Suprapubic skin (tissue), 4 donors: Measurements from ENCODE around the gene CD37.

ENCODE experiments used
- POLR2A ChIP-seq, 2 donors: fragments of 450-650 bp; IDR thresholded peaks; one replicate each; pipeline ENCODE4 v1.6.1; 2017; ENCODE audit warnings: antibody characterized with exemption in 2 of 2, mild to moderate bottlenecking in 2 of 2, moderate library complexity in 2 of 2
- POLR2AphosphoS5 ChIP-seq, 3 donors: sonication (generic); formaldehyde crosslinking; IDR thresholded peaks; one replicate each; pipeline ENCODE4 v1.6.1; 2017; ENCODE audit warnings: antibody characterized with exemption in 3 of 3
- TF ChIP-seq, protein P1 (sequence below), 2 donors: fragments of 200-600 bp in 1 of 2; fragments of 450-650 bp in 1 of 2; sonication (generic) in 1 of 2; IDR thresholded peaks; one replicate each; pipeline ENCODE4 v1.5.1; 2016 to 2019; ENCODE audit warnings: antibody characterized with exemption in 2 of 2, mild to moderate bottlenecking in 1 of 2, moderate library complexity in 1 of 2

DNA sequence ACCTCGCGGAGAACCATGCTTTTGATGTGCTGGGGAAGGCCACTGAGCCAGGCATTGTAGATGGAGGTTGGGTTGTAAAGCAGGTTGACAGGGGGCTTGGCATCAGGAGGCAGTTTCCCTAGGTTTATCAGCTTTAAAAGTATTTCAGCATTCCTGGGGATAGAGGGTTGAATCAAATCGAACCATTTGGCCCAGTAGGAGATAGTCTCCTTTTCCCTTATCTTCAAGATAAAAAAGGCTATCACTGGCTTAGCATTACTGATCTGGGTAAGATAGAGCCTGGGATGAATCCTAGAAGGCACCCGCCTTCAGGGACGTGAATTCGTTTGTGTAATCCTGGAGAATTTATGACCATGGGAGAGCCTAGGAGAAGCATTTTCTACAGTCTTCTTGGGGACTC is 40.8 kb upstream of the CD37 start:
- TF ChIP-seq, protein P1, sequence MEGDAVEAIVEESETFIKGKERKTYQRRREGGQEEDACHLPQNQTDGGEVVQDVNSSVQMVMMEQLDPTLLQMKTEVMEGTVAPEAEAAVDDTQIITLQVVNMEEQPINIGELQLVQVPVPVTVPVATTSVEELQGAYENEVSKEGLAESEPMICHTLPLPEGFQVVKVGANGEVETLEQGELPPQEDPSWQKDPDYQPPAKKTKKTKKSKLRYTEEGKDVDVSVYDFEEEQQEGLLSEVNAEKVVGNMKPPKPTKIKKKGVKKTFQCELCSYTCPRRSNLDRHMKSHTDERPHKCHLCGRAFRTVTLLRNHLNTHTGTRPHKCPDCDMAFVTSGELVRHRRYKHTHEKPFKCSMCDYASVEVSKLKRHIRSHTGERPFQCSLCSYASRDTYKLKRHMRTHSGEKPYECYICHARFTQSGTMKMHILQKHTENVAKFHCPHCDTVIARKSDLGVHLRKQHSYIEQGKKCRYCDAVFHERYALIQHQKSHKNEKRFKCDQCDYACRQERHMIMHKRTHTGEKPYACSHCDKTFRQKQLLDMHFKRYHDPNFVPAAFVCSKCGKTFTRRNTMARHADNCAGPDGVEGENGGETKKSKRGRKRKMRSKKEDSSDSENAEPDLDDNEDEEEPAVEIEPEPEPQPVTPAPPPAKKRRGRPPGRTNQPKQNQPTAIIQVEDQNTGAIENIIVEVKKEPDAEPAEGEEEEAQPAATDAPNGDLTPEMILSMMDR (IDR thresholded peaks at IDR 0.05): no peak
- TF ChIP-seq POLR2AphosphoS5 (IDR thresholded peaks at IDR 0.05): no peak
- TF ChIP-seq POLR2A (IDR thresholded peaks at IDR 0.05): no peak
